GM19372 (cell line): ENCODE data around the gene ATAD3A.
"Not testable (repeated sequence)": the region's sequence is repeated elsewhere in the genome, so short reads cannot be mapped to it uniquely, and the experiment has no call there.

Experiments used
- ATAC-seq: cut with Tn5 transposase; IDR thresholded peaks from one replicate; pipeline ENCODE4 v1.9.1; 2021; ENCODE audit warnings: mild to moderate bottlenecking, low read depth, moderate library complexity; ENCODE audit not compliant: unreplicated experiment

The ATAD3A gene

DNA sequence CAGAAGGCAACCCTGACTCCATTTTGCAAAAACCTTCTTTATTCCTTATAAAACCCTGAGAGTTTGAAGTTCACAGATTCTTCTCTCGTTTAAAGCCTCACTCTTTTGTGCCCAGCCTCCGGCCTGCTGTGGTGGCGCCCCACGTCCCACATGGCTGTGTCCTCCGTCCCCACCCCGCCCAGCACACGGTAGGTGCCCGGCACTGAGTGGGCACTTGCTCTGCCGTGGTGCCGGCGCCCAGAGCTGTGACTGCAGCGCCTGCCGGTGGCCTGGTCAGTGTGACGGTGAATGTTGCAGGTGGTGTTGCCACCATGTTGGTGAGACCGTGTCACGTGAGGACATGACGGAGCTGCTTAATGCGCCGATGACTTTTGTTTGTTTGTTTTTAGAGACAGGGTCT is 9.4 kb downstream of the ATAD3A start:
- no peak for ATAC-seq

DNA sequence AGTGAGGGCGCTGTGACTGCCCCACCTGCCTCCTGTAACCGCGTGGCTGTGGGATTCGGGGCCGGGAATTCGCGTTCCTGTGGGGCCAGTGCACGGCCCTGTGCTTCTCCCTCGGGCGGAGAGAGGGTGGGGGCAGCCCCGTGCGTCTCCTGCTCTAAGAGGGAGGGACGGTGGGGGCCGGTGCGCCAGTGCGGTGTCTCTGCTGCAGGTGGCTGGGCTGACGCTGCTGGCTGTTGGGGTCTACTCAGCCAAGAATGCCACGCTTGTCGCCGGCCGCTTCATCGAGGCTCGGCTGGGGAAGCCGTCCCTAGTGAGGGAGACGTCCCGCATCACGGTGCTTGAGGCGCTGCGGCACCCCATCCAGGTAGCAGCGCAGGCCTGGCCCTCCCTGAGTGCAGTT is 10.6 kb downstream of the ATAD3A start:
- ATAC-seq: not testable (repeated sequence)

DNA sequence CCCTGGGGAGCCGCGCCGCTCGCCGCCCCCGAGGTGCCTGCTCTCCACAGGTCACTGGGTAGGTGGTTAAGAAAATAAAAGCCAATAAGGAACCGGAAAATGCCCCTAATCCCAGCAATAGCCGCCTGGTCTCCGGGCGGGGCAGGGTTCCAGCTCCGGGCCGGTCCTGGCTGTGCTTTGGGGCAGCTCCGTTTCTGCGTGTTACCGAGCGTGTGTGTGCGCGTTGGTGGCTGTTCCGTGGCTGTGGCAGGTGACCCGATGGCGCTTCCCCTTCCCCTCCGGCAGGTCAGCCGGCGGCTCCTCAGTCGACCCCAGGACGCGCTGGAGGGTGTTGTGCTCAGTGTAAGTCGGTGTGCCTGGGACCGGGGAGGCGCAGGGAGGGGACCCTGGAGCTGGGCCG is 11.3 kb downstream of the ATAD3A start:
- ATAC-seq: not testable (repeated sequence)

GRCh38 chr1:1523651-1524050 is 11.7 kb downstream of the ATAD3A start:
- ATAC-seq: not testable (repeated sequence)

DNA sequence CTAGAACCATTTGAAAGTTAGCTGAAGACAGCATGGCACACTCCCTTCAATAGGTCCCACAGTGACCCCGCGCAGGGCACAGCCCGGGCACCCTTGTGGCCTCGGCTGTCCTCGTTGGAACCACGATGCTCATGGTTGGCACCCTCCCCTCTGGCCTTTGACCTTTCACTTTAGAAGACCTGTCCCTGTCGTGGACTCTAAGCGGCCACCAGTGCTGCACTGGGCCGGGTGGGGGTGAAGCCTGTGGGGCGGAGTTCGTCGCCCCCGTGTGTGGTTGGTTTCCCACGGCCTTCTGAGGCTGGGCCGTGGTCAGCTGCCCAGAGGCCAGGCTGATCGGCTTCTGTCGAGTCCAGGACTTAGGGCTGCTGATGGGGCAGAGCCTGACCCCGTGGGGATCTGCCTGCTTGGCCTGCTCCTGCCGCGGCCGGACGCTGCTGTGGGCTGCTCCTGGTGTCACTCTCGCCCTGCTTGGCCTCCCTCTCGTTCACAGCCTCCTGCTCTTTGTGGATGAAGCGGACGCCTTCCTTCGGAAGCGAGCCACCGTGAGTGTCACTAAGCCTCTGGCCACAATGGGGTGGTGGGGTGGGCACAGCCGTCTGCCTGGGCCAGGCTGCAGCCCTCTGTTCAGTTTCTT is 12.9 kb downstream of the ATAD3A start:
- not testable (repeated sequence) for ATAC-seq

- not testable (repeated sequence) for ATAC-seq
Measured at GRCh38 chr1:1526476-1526875, 14.5 kb downstream of the ATAD3A start.

DNA sequence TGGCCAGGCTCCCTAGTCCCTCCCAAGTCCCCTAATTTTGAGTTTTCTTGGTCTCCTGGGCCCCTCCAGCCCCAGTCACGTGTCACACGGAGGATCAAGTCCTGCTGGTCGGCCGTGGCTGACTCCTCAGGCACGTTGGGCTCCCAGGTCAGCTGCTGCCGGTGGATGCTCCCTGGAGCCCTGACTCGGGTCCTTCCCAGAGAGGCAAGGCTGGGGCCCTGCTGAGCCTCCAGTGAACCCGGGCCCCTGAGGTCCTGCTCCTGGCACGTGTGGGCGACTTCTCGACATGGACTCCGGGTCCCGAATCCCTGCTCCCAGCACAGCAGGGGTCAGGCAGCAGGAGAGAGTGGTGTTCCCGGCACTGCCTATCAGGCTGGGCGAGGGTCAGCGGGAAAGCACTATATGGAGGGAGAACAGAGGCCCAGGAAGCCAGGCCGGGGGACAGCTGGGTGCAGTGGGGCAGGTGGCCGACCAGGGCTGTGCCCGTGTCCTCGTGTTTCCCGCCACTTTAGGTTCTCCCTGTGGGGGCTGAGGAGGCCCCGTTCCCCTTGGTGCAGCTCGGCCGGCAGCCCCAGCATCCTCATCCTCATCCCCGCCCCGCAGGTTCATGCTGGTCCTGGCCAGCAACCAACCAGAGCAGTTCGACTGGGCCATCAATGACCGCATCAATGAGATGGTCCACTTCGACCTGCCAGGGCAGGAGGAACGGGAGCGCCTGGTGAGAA is 15.3 kb downstream of the ATAD3A start:
- ATAC-seq: no peak

GRCh38 chr1:1528301-1529267 is 16.6 kb downstream of the ATAD3A start:
- no peak for ATAC-seq

- ATAC-seq: no peak
Measured at GRCh38 chr1:1529321-1529720, 17.4 kb downstream of the ATAD3A start.

DNA sequence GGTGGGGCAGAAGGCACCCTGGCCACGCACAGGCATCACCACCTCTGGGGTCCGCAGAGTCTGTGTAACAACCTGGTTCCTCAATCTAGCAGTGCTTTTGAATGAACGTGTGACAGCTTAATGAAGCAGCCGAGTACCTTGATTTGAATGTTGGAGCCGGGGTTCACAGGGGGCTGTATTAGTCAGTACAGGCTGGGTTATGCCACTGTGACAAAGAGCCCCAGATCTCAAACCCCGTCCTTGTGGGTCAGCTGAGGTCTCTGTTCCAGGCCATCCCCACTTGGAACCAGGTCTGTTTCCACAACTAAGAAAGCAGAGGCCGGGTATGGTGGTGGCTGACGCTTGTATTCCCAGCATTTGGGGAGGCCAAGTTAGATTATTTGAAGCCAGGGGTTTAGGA is 18.0 kb downstream of the ATAD3A start:
- ATAC-seq: no peak

DNA sequence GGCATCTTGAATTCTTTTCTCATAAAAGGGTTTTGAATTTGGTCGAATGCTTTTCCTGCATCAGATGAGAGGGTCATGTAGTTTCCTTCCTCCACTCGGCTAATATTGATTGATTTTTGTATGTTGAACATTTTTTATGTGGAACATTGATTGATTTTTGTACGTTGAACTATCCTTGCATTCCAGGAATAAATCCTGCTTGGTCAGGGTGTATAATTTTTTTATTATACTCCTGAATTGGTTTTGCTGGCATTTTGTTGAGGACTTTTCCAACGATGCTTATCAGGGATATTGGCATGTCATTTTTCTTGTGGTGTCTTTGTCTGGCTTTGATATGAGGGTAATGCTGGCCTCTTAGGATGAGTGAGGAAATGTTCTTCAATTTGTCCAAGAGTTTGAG is 20.0 kb downstream of the ATAD3A start:
- ATAC-seq: no peak

- not testable (repeated sequence) for ATAC-seq
Measured at GRCh38 chr1:1533176-1533893, 21.4 kb downstream of the ATAD3A start.

GRCh38 chr1:1533894-1534291 is 21.9 kb downstream of the ATAD3A start:
- ATAC-seq: not testable (repeated sequence)

- ATAC-seq: no peak
Measured at GRCh38 chr1:1534401-1535154, 22.6 kb downstream of the ATAD3A start.

DNA sequence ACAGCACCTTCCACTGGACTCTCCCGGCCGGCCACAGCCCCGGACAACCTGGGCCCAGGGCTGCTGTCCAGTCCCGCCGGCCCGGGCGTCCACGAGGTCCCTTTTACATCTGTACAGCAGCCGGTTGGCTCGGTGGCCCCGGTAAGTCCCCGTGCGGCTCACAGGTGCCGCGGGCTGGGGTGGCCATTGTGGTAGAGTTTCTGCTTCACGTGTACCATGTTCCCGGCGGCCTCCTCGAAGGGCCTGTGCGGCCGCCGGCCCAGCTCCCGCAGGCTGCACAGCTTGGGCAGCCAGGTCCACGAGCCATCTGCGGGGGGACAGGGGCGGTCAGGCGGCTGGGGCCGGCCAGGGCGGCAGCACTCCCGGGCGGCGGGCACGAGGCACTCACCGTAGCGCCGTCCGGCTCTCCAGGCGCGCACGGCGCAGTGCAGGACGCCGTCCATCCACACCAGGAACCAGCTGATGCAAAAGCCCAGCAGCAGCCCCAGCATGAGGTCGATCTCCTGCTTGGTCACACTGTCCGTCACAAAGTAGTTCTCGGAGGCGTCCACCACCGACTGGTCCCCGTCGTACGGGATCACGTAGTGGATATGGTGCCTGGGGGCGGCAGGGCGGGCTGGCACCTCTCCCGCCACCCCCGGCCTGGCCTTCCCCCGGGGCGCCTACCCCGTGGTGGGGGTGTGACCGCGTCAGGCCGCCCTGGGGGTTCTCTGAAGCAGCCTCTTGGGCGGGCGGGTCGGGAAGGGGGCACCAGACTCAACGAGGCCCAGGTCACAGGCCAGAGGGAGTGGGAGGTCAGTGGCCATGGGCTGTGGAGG is 23.4 kb downstream of the ATAD3A start:
- ATAC-seq: no peak

DNA sequence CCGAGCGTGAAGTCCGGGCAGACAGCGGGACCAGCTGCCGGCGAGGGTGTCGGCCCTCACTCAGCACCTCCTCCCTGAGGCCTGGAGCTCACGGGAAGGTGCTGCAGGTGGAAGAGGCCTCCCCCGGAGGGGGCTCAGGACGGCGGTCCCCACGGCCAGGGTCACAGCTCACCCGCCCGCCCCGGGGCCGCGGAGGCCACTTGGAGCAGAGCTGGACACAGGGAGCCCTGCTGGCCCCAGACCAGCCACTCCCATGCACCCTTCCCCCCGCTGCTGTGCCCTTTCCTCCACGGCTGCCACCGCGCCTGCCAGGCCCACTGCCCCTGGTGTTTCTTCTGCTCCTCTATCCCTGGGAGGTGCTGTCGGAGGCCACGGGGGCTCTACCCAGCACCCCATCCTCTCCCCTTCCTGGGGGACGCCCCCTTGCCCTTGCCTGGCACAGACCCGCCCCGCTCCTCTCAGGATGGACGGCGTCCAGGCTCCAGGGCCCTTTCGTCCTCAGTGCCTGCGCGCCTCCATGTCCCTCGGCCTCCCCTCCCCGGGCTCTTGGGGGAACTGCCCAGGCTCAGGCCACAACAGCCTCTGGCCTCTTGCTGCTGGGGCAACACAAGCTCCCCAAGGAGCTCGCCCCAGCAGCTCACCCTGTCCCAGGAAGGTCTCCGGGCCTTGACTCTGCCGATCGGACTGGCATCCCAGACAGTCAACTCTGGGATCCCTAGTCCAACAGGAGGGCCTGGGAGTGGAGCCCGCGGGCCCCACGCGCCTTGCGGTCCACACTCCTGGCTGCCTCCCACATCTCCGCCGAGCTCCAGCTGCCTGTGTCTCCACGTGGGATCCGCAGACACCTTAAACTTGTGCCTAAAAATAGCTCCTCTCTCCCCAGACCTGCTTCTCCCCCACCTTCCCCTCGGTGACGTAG is 24.3 kb downstream of the ATAD3A start:
- no peak for ATAC-seq

- no peak for ATAC-seq
Measured at GRCh38 chr1:1536938-1537546, 25.1 kb downstream of the ATAD3A start.
